Loucy (cell line): ENCODE data around the gene FZR1.

Experiments
- H2AFZ ChIP-seq: fragments of 200-600 bp; sonication (generic); 2 replicates; pipeline ENCODE4 v1.6.0; 2016; ENCODE audit warnings: antibody characterized with exemption, mild to moderate bottlenecking, low read length, moderate library complexity
- H3F3A ChIP-seq: fragments of 200-600 bp; 2 replicates; pipeline ENCODE4 v1.6.0; 2016; ENCODE audit warnings: antibody characterized with exemption, low read depth, mild to moderate bottlenecking
- H3K27me3 ChIP-seq: fragments of 200-600 bp; sonication (generic); 2 replicates; pipeline ENCODE4 v1.6.1; 2014; ENCODE audit warnings: low read length, mild to moderate bottlenecking; ENCODE audit not compliant: insufficient read depth, poor library complexity, severe bottlenecking
- H3K36me3 ChIP-seq: fragments of 200-600 bp; sonication (generic); 2 replicates; pipeline ENCODE4 v1.6.1; 2016; ENCODE audit warnings: low read length; ENCODE audit not compliant: insufficient read depth
- H3K4me1 ChIP-seq: fragments of 200-600 bp; sonication (generic); 2 replicates; pipeline ENCODE4 v1.5.1; 2014; ENCODE audit warnings: low read length, mild to moderate bottlenecking; ENCODE audit not compliant: insufficient read depth, poor library complexity, severe bottlenecking
- H3K4me2 ChIP-seq: fragments of 200-600 bp; sonication (generic); 2 replicates; pipeline ENCODE4 v1.6.0; 2014; ENCODE audit warnings: antibody characterized with exemption, low read length, low read depth, mild to moderate bottlenecking; ENCODE audit not compliant: poor library complexity, severe bottlenecking
- H3K4me3 ChIP-seq: fragments of 200-600 bp; sonication (generic); 2 replicates; pipeline ENCODE4 v1.5.1; 2014; ENCODE audit warnings: low read length, mild to moderate bottlenecking, mixed read lengths; ENCODE audit not compliant: poor library complexity, severe bottlenecking
- H3K79me2 ChIP-seq: fragments of 200-600 bp; sonication (generic); 2 replicates; pipeline ENCODE4 v1.6.1; 2014; ENCODE audit warnings: low read length; ENCODE audit not compliant: insufficient read depth
- H3K9ac ChIP-seq: fragments of 200-600 bp; sonication (generic); 2 replicates; pipeline ENCODE4 v1.6.0; 2014; ENCODE audit warnings: mild to moderate bottlenecking, low read depth, low read length, moderate library complexity; ENCODE audit not compliant: poor library complexity, severe bottlenecking
- H3K9me2 ChIP-seq: fragments of 200-600 bp; sonication (generic); replicated peaks from 2 replicates; pipeline ENCODE4 v1.6.1; 2016; ENCODE audit warnings: low read depth, low read length, mixed read lengths
- H3K9me3 ChIP-seq: fragments of 200-600 bp; sonication (generic); 2 replicates; pipeline ENCODE4 v1.6.1; 2014; ENCODE audit warnings: mild to moderate bottlenecking, antibody characterized with exemption, low read length, low read depth; ENCODE audit not compliant: insufficient read depth
- H4K20me1 ChIP-seq: fragments of 200-600 bp; sonication (generic); 2 replicates; pipeline ENCODE4 v1.6.0; 2014; ENCODE audit warnings: antibody characterized with exemption, low read length, mild to moderate bottlenecking; ENCODE audit not compliant: insufficient read depth, poor library complexity, severe bottlenecking
- CTCF ChIP-seq: fragments of 200-600 bp; sonication (generic); conservative IDR thresholded peaks from 2 replicates; pipeline ENCODE4 v1.5.1; 2014; ENCODE audit warnings: mild to moderate bottlenecking, antibody characterized with exemption, low read length
- EZH2phosphoT487 ChIP-seq: fragments of 200-600 bp; IDR thresholded peaks from 2 replicates; pipeline ENCODE4 v1.6.1; 2018; ENCODE audit warnings: antibody characterized with exemption, mild to moderate bottlenecking, moderate library complexity, borderline replicate concordance

The FZR1 gene

GRCh38 chr19:3475449-3475848 is 30.7 kb upstream of the FZR1 start:
- TF ChIP-seq EZH2phosphoT487 (no peak), CTCF (no peak)
- Histone ChIP-seq H3K9me2 (peaks cover 8% of the 10 kb centered on the region; the same call in 1 of the 2 replicates), H3K4me1 (peaks cover 46% of the 10 kb centered on the region), H3K27me3 (no peaks in the 10 kb centered on the region), H3K9ac (no peak overlapping the region), H3K79me2 (peaks cover 62% of the 10 kb centered on the region), H2AFZ (no peak overlapping the region), H3K9me3 (no peaks in the 10 kb centered on the region), H3K4me2 (peak overlapping the region; percentile 94), H3F3A (no peaks in the 10 kb centered on the region), H3K4me3 (peak overlapping the region; percentile 45), H4K20me1 (peaks cover 16% of the 10 kb centered on the region), H3K36me3 (peaks cover 9% of the 10 kb centered on the region; the same call in 1 of the 2 replicates)

GRCh38 chr19:3476830-3477229 is 29.3 kb upstream of the FZR1 start:
- Histone ChIP-seq H3K9me3 (no peaks in the 10 kb centered on the region), H3K4me2 (peak overlapping the region; percentile 94), H3K79me2 (peaks cover 69% of the 10 kb centered on the region), H3K4me3 (peak overlapping the region; percentile 91), H2AFZ (no peak overlapping the region), H3K4me1 (peaks cover 54% of the 10 kb centered on the region), H3K36me3 (peaks cover 9% of the 10 kb centered on the region; the same call in 1 of the 2 replicates), H4K20me1 (peaks cover 16% of the 10 kb centered on the region), H3K27me3 (no peaks in the 10 kb centered on the region), H3F3A (no peaks in the 10 kb centered on the region), H3K9ac (no peak overlapping the region), H3K9me2 (peaks cover 8% of the 10 kb centered on the region; the same call in 1 of the 2 replicates)
- TF ChIP-seq EZH2phosphoT487 (no peak), CTCF (no peak)

- Histone ChIP-seq H2AFZ (no peak overlapping the region), H3K36me3 (peaks cover 9% of the 10 kb centered on the region; the same call in 1 of the 2 replicates)
- no peak for TF ChIP-seq CTCF
- TF ChIP-seq EZH2phosphoT487 = no peak
Observed at GRCh38 chr19:3477506-3477905, 28.6 kb upstream of the FZR1 start.

More at GRCh38 chr19:3477506-3477905, 28.6 kb upstream of the FZR1 start:
- Histone ChIP-seq H3K9me2 (peaks cover 8% of the 10 kb centered on the region; the same call in 1 of the 2 replicates), H4K20me1 (peaks cover 12% of the 10 kb centered on the region), H3K4me3 (peak overlapping the region; percentile 91), H3K9me3 (no peaks in the 10 kb centered on the region), H3K9ac (peak overlapping the region; percentile 98), H3K4me2 (peak overlapping the region; percentile 94), H3F3A (no peaks in the 10 kb centered on the region), H3K79me2 (peaks cover 64% of the 10 kb centered on the region), H3K27me3 (no peaks in the 10 kb centered on the region), H3K4me1 (peaks cover 54% of the 10 kb centered on the region)
